Parathyroid adenoma (tissue), 2 donors: ENCODE results near the gene UBN1.

ENCODE experiments used
- H2AFZ ChIP-seq: fragments of 300-600 bp; sonication (generic); one replicate; pipeline ENCODE4 v1.7.0; 2017; ENCODE audit warnings: antibody characterized with exemption, mild to moderate bottlenecking
- H3K27ac ChIP-seq: fragments of 300-600 bp; sonication (generic); one replicate; pipeline ENCODE4 v1.7.0; 2017
- H3K27me3 ChIP-seq: fragments of 300-600 bp; sonication (generic); one replicate; pipeline ENCODE4 v1.7.0; 2017; ENCODE audit warnings: low read length; ENCODE audit not compliant: control insufficient read depth, insufficient read depth
- H3K36me3 ChIP-seq: fragments of 300-600 bp; sonication (generic); one replicate; pipeline ENCODE4 v1.7.0; 2017; ENCODE audit warnings: low read length; ENCODE audit not compliant: control insufficient read depth, insufficient read depth
- H3K4me1 ChIP-seq: fragments of 300-600 bp; sonication (generic); one replicate; pipeline ENCODE4 v1.7.0; 2017; ENCODE audit warnings: control low read depth
- H3K4me2 ChIP-seq: fragments of 300-600 bp; sonication (generic); one replicate; pipeline ENCODE4 v1.7.0; 2017; ENCODE audit warnings: low read length
- H3K4me3 ChIP-seq: fragments of 300-600 bp; sonication (generic); one replicate; pipeline ENCODE4 v1.7.0; 2017; ENCODE audit warnings: low read depth, low read length
- H3K79me2 ChIP-seq: fragments of 300-600 bp; sonication (generic); one replicate; pipeline ENCODE4 v1.7.0; 2017; ENCODE audit warnings: control low read depth
- H3K9ac ChIP-seq: fragments of 300-600 bp; sonication (generic); one replicate; pipeline ENCODE4 v1.7.0; 2017; ENCODE audit warnings: mild to moderate bottlenecking
- H3K9me3 ChIP-seq: fragments of 300-600 bp; sonication (generic); one replicate; pipeline ENCODE4 v1.7.0; 2017; ENCODE audit warnings: low read length; ENCODE audit not compliant: control insufficient read depth
- CTCF ChIP-seq: fragments of 300-600 bp; sonication (generic); IDR thresholded peaks from one replicate; pipeline ENCODE4 v1.7.0; 2017; ENCODE audit warnings: antibody characterized with exemption, mild to moderate bottlenecking
- donor health status: primary hyperparathyroidism.

Gene UBN1

GRCh38 chr16:4811773-4812172, 35.5 kb upstream of the UBN1 start:
- no peak overlapping the region for H2AFZ ChIP-seq
- no peaks in the 10 kb centered on the region for H3K9me3 ChIP-seq
- no peak for TF ChIP-seq CTCF
- H3K79me2 ChIP-seq: no peaks in the 10 kb centered on the region
- H3K36me3 ChIP-seq: no peaks in the 10 kb centered on the region
- H3K4me1 ChIP-seq: peaks cover 16% of the 10 kb centered on the region
- no peak overlapping the region for H3K9ac ChIP-seq
- no peak overlapping the region for H3K4me3 ChIP-seq
- no peak overlapping the region for H3K27ac ChIP-seq
- no peaks in the 10 kb centered on the region for H3K27me3 ChIP-seq
- no peak overlapping the region for H3K4me2 ChIP-seq

- peak overlapping the region; percentile 65 for H3K27ac ChIP-seq
- no peak overlapping the region for H3K4me2 ChIP-seq
- no peaks in the 10 kb centered on the region for H3K79me2 ChIP-seq
- H3K9ac ChIP-seq: no peak overlapping the region
- no peaks in the 10 kb centered on the region for H3K27me3 ChIP-seq
- peak overlapping the region; percentile 2 for H3K4me3 ChIP-seq
- H3K4me1 ChIP-seq: peaks cover 16% of the 10 kb centered on the region
- H3K9me3 ChIP-seq: no peaks in the 10 kb centered on the region
- no peak overlapping the region for H2AFZ ChIP-seq
- TF ChIP-seq CTCF: no peak
- H3K36me3 ChIP-seq: no peaks in the 10 kb centered on the region
Measured at GRCh38 chr16:4813251-4814003, 33.9 kb upstream of the UBN1 start.

- Histone ChIP-seq H3K79me2 (no peaks in the 10 kb centered on the region), H3K4me1 (peaks cover 16% of the 10 kb centered on the region), H3K36me3 (no peaks in the 10 kb centered on the region), H3K9ac (no peak overlapping the region), H3K4me3 (peak overlapping the region; percentile 14), H3K27ac (peak overlapping the region; percentile 65), H3K9me3 (no peaks in the 10 kb centered on the region), H2AFZ (no peak overlapping the region), H3K4me2 (peak overlapping the region; percentile 56), H3K27me3 (no peaks in the 10 kb centered on the region)
- TF ChIP-seq CTCF: no peak
Measured at GRCh38 chr16:4814046-4814445, 33.2 kb upstream of the UBN1 start.

GRCh38 chr16:4814542-4815173, 32.6 kb upstream of the UBN1 start:
- H2AFZ ChIP-seq: no peak overlapping the region
- no peak for TF ChIP-seq CTCF
- peak overlapping the region; percentile 56 for H3K4me2 ChIP-seq
- no peaks in the 10 kb centered on the region for H3K9me3 ChIP-seq
- H3K9ac ChIP-seq: no peak overlapping the region
- H3K27ac ChIP-seq: peak overlapping the region; percentile 65
- no peaks in the 10 kb centered on the region for H3K36me3 ChIP-seq
- H3K79me2 ChIP-seq: no peaks in the 10 kb centered on the region
- peaks cover 16% of the 10 kb centered on the region for H3K4me1 ChIP-seq
- H3K27me3 ChIP-seq: no peaks in the 10 kb centered on the region
- H3K4me3 ChIP-seq: peak overlapping the region; percentile 14
